Right lobe of liver (tissue), 6 donors: ENCODE data around the gene TAF13. TPM values are rescaled to one million over a fixed set of nuclear protein-coding genes. Genes with fewer than 3 reads are reported as not detected.

ENCODE experiments used
- ATAC-seq, 4 donors: fragments of 200-7000 bp; cut with Tn5 transposase; one replicate each; pipeline ENCODE4 v1.9.1; 2020; ENCODE audit warnings: mild to moderate bottlenecking in 4 of 4, moderate library complexity in 4 of 4
- DNase-seq, 3 donors: peaks; one replicate each; pipeline ENCODE4 v3.0.0-alpha.2; 2020
- H3K27ac ChIP-seq, 3 donors: fragments of 200-600 bp; one replicate each; pipeline ENCODE4 v1.8.0; 2022
- H3K27me3 ChIP-seq, 2 donors: fragments of 200-600 bp; one replicate each; pipeline ENCODE4 v1.8.0; 2022
- H3K36me3 ChIP-seq, 4 donors: fragments of 200-600 bp; sonication (generic) in 1 of 4; one replicate each; pipeline versions ENCODE4 v1.5.1 to v1.8.0; 2017 to 2022; ENCODE audit warnings: control low read depth in 1 of 4
- H3K4me1 ChIP-seq, 4 donors: fragments of 200-600 bp; sonication (generic) in 1 of 4; one replicate each; pipeline versions ENCODE4 v1.5.1 to v1.8.0; 2017 to 2022; ENCODE audit warnings: control low read depth in 1 of 4
- H3K4me3 ChIP-seq, 3 donors: fragments of 200-600 bp; one replicate each; pipeline ENCODE4 v1.8.0; 2022
- H3K9me3 ChIP-seq, 4 donors: fragments of 200-600 bp; sonication (generic) in 1 of 4; one replicate each; pipeline versions ENCODE4 v1.5.1 to v1.8.0; 2017 to 2022; ENCODE audit warnings: control low read depth in 1 of 4
- POLR2A ChIP-seq: fragments of 450-650 bp; IDR thresholded peaks from one replicate; pipeline ENCODE4 v1.6.1; 2017; ENCODE audit warnings: antibody characterized with exemption, mild to moderate bottlenecking
- WGBS: methylation state at CpG from one replicate; pipeline ENCODE4 v1.1.6; 2018; ENCODE audit warnings: low coverage, low lambda C conversion rate; ENCODE audit not compliant: insufficient coverage; ENCODE audit errors: missing lambda C conversion rate; 5-methylcytosine and 5-hydroxymethylcytosine counted together
- intact Hi-C, 2 donors: fragments of 100-400 bp; cut with DNase I; formaldehyde crosslinking; loops; one replicate each; pipeline versions ENCODE4 v1.11.2 to v1.14.1; 2022
- long read RNA-seq: library from polyadenylated mRNA; unstranded; transcript quantifications from one replicate; pipeline ENCODE4 v2.0.0, GENCODE V29; 2019
- total RNA-seq, 6 experiments: library from RNA; depleted of rRNA in 2 of 6; stranded (reverse); fragments of >200 nt in 2 of 6; fragmentation: NEBNext Ultra II Directional in 3 of 6; extraction: Animal tissue kit (Norgen Biotek cat#: 25700) in 3 of 6; gene quantifications; one replicate each; pipeline versions ENCODE4 v1.1.0 to v1.2.4, GENCODE V29; 2016 to 2023
- TF ChIP-seq, protein P1 (sequence below), 4 donors: fragments of 200-600 bp in 3 of 4; fragments of 450-650 bp in 1 of 4; IDR thresholded peaks; one replicate each; pipeline versions ENCODE4 v1.5.1 to v1.8.0; 2016 to 2022; ENCODE audit warnings: antibody characterized with exemption in 4 of 4, mild to moderate bottlenecking in 2 of 4
- donor health status: DM: no; HTN: yes; CAD: no.
- donor health status: DM: no; HTN: no; CAD: no.
- donor health status: DM: no; HTN: no; CAD: no.
- donor health status: DM: no; HTN: yes; CAD: no.
- donor health status: DM: no; HTN: yes; CAD: no.

The TAF13 gene, protein sequence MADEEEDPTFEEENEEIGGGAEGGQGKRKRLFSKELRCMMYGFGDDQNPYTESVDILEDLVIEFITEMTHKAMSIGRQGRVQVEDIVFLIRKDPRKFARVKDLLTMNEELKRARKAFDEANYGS
- 10 to 100 TPM; 19.2 to 41.1 (median 26.4) TPM for total RNA-seq
- long read RNA-seq, partial matches to known transcripts, result 4 of 5 reads
- long read RNA-seq, other reads (novel, unspliced or antisense), result 1 of 5 reads

DNA sequence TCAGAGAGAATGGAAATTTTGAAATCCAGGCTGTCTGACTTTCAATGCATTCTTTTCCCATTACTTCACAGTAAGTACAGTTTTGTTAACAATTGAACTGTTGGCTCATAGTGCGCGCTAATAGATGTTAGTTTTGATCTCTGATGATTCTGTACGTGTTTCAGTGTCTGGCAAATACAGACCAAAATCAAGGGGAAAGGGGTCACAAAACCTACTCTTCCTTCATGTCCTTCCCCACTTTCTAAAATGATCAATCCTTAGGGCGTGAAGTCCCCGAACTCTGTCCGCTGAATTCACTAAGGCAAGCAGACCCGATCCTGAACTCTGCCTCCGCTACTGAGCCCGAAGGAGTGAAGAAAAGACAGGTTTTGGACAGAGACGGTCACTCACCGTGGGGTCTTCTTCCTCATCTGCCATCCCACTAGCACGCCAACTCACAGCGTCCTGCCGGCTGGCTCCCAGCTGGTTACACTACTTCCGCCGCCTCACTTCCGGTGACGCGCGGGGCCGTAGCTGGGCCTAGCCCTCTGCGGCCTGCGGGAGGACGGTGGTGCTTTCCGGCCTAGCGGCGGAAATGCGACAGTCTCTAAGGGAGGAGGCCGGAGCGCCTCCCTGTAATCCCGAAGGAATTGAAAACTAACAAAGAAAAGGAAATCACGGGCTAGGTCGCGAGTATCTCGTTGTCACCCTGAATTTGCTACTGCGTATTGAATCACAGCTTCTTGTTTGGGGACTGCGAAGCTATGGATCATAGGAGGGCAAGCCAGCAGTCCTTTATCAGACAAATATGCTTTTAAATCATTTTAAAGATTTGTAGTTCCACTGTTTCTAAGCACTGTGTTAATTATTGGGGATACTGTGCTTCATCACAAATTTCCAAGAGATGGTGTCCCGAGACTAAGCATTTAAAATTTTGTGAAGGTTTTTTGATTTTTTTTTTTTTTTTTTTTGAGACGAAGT is at the start of gene TAF13:
Gene TAF13, minus strand, starts transcription at position 473 of the 960 bp plus-strand sequence. Its CDS starts 56 bp downstream, at position 417.
- TF ChIP-seq, protein P1, sequence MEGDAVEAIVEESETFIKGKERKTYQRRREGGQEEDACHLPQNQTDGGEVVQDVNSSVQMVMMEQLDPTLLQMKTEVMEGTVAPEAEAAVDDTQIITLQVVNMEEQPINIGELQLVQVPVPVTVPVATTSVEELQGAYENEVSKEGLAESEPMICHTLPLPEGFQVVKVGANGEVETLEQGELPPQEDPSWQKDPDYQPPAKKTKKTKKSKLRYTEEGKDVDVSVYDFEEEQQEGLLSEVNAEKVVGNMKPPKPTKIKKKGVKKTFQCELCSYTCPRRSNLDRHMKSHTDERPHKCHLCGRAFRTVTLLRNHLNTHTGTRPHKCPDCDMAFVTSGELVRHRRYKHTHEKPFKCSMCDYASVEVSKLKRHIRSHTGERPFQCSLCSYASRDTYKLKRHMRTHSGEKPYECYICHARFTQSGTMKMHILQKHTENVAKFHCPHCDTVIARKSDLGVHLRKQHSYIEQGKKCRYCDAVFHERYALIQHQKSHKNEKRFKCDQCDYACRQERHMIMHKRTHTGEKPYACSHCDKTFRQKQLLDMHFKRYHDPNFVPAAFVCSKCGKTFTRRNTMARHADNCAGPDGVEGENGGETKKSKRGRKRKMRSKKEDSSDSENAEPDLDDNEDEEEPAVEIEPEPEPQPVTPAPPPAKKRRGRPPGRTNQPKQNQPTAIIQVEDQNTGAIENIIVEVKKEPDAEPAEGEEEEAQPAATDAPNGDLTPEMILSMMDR (IDR thresholded peaks at IDR 0.05), result peak in 3 of 4 donors; percentile 21 to 48 (median 24)
- peak; percentile 96 for TF ChIP-seq POLR2A
- peak within 1 kb of the TSS; percentile 87 to 92 (median 90) for H3K27ac ChIP-seq
- intact Hi-C loops, result no loop called here
- H3K27me3 ChIP-seq, result no peaks in the 10 kb centered on the region
- DNase-seq (peak; percentile 95 to 97 (median 96)), ATAC-seq (peak; percentile 100)
- no peaks in the 10 kb centered on the region for H3K36me3 ChIP-seq
- no peaks in the 10 kb centered on the region for H3K9me3 ChIP-seq
- WGBS, result 4% methylated on average over 35 of the region's 39 CpGs
- peaks cover 0 to 8% (median 6%) of the 10 kb centered on the region in 4 donors for H3K4me1 ChIP-seq
- H3K4me3 ChIP-seq, result peak within 1 kb of the TSS; percentile 74 to 85 (median 77)

DNA sequence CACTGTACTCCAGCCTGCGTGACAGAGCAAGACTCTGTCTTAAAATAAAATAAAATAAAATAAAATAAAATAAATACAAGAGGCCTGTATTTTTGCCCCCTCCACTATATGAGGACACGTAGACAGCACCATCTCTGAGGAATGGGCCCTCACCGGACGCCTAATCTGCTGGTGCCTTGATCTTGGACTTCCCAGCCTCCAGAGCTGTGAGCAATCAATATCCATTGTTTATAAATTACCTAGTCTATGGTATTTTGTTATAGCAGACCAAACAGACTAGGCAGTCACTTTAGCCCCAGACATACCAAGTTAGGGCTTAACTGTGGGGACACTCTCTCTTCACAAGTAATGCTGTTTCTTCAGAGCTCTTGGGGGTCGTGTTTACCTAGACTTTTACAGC is 44.6 kb upstream of the TAF13 start:
- TF ChIP-seq POLR2A, result no peak
- TF ChIP-seq, protein P1 (IDR thresholded peaks at IDR 0.05), result no peak
- Histone ChIP-seq H3K36me3 (no peaks in the 10 kb centered on the region), H3K4me1 (no peaks in the 10 kb centered on the region), H3K9me3 (no peaks in the 10 kb centered on the region), H3K4me3 (no peak overlapping the region), H3K27me3 (no peaks in the 10 kb centered on the region), H3K27ac (no peak overlapping the region)
- ATAC-seq (no peak), DNase-seq (no peak)
- 87% methylated on average over 5 of the region's 5 CpGs for WGBS
- intact Hi-C loops, result no loop called here

DNA sequence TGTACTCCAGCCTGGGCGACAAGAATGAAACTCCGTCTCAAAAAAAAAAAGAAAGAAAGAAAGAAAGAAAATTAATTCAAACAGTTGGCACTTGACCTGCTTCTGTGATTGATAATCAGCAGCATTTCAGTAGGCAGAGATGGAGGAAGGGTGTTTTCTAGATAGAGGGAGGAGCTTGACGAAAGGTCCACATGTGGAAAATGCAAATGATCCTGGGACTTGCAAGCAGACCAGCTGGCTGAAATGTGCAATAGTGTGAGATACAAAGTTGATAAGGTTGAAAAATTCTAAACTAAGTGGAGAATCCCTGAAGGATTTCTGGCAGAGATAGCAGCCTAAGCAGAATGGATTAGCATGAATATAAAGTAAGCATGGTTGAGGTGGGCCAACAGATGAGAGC is 42.3 kb upstream of the TAF13 start:
- H3K9me3 ChIP-seq, result no peaks in the 10 kb centered on the region
- TF ChIP-seq, protein P1 (IDR thresholded peaks at IDR 0.05), result no peak
- TF ChIP-seq POLR2A, result no peak
- H3K4me3 ChIP-seq, result no peak overlapping the region
- H3K27me3 ChIP-seq, result peaks cover 5 to 6% of the 10 kb centered on the region in 2 donors
- WGBS, result 76% methylated on average over 3 of the region's 3 CpGs
- intact Hi-C loops, result loop anchor here in 1 of 2 donors (5.0 kb wide), 1 partner anchor 74 kb away; no protein-coding TSS in a partner anchor
- peaks cover 0 to 7% (median 0%) of the 10 kb centered on the region in 4 donors for H3K4me1 ChIP-seq
- no peaks in the 10 kb centered on the region for H3K36me3 ChIP-seq
- DNase-seq (no peak), ATAC-seq (no peak)
- no peak overlapping the region for H3K27ac ChIP-seq

DNA sequence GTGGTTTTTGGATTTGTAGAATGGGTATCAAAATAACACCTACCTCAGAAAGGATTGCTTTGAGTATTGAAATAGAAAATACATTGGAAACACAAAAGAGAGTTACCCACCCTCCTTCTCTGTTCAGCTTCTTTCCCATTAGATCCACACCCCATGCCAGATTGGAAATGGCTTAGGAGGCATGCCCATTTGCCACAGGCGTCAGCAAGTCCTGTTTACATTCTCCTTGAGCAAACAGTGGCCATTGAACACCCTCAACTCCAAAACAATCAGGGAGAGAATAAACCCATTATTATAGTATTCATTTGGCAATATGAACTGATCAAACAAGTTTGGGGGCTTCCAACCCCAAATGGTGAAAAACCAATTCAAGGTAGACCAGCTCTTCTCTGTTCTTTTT is 40.5 kb upstream of the TAF13 start:
- intact Hi-C loops, result loop anchor here in 1 of 2 donors (5.0 kb wide), 1 partner anchor 76 kb away; no protein-coding TSS in a partner anchor
- ATAC-seq (no peak), DNase-seq (no peak)
- no peaks in the 10 kb centered on the region for H3K9me3 ChIP-seq
- 33% methylated on average over 1 of the region's 1 CpG for WGBS
- peaks cover 0 to 18% (median 0%) of the 10 kb centered on the region in 4 donors for H3K4me1 ChIP-seq
- no peak overlapping the region for H3K4me3 ChIP-seq
- peaks cover 5 to 6% of the 10 kb centered on the region in 2 donors for H3K27me3 ChIP-seq
- H3K27ac ChIP-seq, result no peak overlapping the region
- no peak for TF ChIP-seq POLR2A
- TF ChIP-seq, protein P1 (IDR thresholded peaks at IDR 0.05), result no peak
- no peaks in the 10 kb centered on the region for H3K36me3 ChIP-seq
